ENCODE data around the gene UIMC1.

DNA sequence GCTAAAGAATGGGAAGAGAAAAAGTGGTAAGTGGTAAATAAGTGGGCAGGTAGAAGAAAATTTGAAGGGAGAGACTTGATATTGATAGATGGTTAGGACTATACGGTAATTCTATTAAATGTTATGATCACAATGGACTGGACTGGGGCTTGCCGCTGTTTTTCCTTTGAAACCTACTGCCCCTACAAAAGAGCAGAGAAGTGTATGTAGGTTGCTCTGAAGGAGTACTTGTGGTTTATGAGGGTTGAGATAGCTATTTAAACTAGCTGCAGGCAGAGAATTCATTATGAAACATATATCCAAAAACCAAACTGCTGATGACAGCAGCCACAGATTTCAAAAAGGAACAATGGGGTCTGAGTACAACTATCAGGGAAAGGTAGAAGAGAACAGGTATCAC, 90.7 kb downstream of the UIMC1 start:
- no peak for TF ChIP-seq POLR2A (IDR thresholded peaks at IDR 0.05; ENCODE audit: borderline replicate concordance, extremely low read depth, insufficient read depth, insufficient read length)
- no peak for TF ChIP-seq EZH2 (IDR thresholded peaks at IDR 0.05)
- TF ChIP-seq, protein P1, sequence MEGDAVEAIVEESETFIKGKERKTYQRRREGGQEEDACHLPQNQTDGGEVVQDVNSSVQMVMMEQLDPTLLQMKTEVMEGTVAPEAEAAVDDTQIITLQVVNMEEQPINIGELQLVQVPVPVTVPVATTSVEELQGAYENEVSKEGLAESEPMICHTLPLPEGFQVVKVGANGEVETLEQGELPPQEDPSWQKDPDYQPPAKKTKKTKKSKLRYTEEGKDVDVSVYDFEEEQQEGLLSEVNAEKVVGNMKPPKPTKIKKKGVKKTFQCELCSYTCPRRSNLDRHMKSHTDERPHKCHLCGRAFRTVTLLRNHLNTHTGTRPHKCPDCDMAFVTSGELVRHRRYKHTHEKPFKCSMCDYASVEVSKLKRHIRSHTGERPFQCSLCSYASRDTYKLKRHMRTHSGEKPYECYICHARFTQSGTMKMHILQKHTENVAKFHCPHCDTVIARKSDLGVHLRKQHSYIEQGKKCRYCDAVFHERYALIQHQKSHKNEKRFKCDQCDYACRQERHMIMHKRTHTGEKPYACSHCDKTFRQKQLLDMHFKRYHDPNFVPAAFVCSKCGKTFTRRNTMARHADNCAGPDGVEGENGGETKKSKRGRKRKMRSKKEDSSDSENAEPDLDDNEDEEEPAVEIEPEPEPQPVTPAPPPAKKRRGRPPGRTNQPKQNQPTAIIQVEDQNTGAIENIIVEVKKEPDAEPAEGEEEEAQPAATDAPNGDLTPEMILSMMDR (IDR thresholded peaks at IDR 0.05 in 2 of 3, conservative IDR thresholded peaks at IDR 0.05 in 1 of 3; ENCODE audit: borderline replicate concordance in 1 of 3, insufficient read depth in 1 of 3, low read depth in 2 of 3, low read length in 2 of 3) = no peak
- TF ChIP-seq CEBPB (IDR thresholded peaks at IDR 0.05; ENCODE audit: low read depth) = no peak
- no peak for TF ChIP-seq MAX (IDR thresholded peaks at IDR 0.05)
- TF ChIP-seq EGR1 (IDR thresholded peaks at IDR 0.05; ENCODE audit: low read depth) = no peak
- TF ChIP-seq POLR2AphosphoS5 (IDR thresholded peaks at IDR 0.05; ENCODE audit: low read depth, low read length) = no peak
- no peak for TF ChIP-seq ZNF274 (IDR thresholded peaks at IDR 0.05; ENCODE audit: low read depth, low read length)
- TF ChIP-seq RAD21 (IDR thresholded peaks at IDR 0.05; ENCODE audit: low read depth) = no peak
- TF ChIP-seq ATF3 (IDR thresholded peaks at IDR 0.05) = no peak
- TF ChIP-seq TCF7L2 (IDR thresholded peaks at IDR 0.05; ENCODE audit: borderline replicate concordance, extremely low read depth, insufficient read depth, insufficient read length) = no peak
- TF ChIP-seq SP1 (IDR thresholded peaks at IDR 0.05; ENCODE audit: low read depth) = no peak
- no peak for TF ChIP-seq YY1 (IDR thresholded peaks at IDR 0.05; ENCODE audit: extremely low read depth, insufficient replicate concordance, low read depth, low read length)
- TF ChIP-seq, protein P2, sequence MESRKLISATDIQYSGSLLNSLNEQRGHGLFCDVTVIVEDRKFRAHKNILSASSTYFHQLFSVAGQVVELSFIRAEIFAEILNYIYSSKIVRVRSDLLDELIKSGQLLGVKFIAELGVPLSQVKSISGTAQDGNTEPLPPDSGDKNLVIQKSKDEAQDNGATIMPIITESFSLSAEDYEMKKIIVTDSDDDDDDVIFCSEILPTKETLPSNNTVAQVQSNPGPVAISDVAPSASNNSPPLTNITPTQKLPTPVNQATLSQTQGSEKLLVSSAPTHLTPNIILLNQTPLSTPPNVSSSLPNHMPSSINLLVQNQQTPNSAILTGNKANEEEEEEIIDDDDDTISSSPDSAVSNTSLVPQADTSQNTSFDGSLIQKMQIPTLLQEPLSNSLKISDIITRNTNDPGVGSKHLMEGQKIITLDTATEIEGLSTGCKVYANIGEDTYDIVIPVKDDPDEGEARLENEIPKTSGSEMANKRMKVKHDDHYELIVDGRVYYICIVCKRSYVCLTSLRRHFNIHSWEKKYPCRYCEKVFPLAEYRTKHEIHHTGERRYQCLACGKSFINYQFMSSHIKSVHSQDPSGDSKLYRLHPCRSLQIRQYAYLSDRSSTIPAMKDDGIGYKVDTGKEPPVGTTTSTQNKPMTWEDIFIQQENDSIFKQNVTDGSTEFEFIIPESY (IDR thresholded peaks at IDR 0.05; ENCODE audit: extremely low read depth, insufficient replicate concordance, low read length) = no peak

Data from HCT116 (cell line).